DMS53 treated with DMSO at 0.1 percent for 48 hours (cell line): ENCODE data around the gene SCUBE2.

Source experiments
- DNase-seq: peaks from one replicate; lab custom pipeline; 2025; ENCODE audit not compliant: unreplicated experiment; lab: John Stamatoyannopoulos, UW

Gene SCUBE2

GRCh38 chr11:8971924-8972316 is 119.5 kb downstream of the SCUBE2 start:
- no peak for DNase-seq

GRCh38 chr11:8971196-8971923 is 120.0 kb downstream of the SCUBE2 start:
- DNase-seq, result no peak
